Tongue (tissue), 2 donors: ENCODE results near the gene NCAM2. TPM values are rescaled to one million over a fixed set of nuclear protein-coding genes. Genes with fewer than 3 reads are reported as not detected.
A peak's percentile ranks its signal among the peaks of the same experiment; 100 is the strongest.

Experiments used
- DNase-seq: peaks from one replicate; pipeline ENCODE4 v3.0.0-alpha.2; 2015
- total RNA-seq: library from RNA; depleted of rRNA; stranded (reverse); fragments of >200 nt; gene quantifications from one replicate; pipeline ENCODE4 v1.2.3, GENCODE V29; 2014

The NCAM2 gene
- total RNA-seq, 1 donor from 2014 or later = 7.1 TPM

DNA sequence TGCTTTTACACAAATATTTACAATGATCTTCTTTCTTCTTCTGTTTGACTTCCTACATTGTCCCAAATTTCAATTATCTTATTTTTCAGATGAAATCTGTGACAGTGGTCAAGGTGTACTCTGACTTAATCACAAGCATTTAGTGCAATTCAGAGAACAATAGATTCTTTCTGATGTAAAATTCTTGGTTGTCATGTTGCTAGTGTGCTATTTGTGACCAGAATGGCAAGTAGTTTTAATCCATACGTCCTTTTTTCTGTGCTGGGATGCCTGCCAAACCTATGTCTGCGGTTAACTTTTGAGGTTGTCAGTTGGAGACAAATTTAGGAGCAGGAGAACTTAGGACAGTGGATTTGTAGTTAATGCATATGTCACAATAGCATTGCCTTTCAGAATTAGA is 31.0 kb downstream of the NCAM2 start:
- peak; percentile 27 for DNase-seq

DNA sequence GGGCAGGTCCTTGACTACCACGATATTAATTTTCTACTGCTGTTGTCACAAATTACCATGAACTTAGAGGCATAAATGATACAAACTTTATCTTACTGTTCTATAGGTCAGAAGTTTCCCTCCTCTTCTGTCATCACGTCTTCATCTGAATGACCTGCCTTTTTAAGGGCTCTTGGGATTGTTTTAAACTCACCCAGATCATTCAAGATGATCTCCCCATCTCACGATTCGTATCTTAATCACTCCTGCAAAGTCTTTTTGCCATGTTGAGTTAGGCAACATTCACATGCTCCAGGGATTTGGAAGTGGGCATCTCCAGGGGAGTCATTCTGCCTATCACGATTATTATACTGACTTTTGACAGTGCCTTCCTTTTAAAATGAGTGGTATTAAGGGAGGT is 32.1 kb downstream of the NCAM2 start:
- DNase-seq = no peak

DNA sequence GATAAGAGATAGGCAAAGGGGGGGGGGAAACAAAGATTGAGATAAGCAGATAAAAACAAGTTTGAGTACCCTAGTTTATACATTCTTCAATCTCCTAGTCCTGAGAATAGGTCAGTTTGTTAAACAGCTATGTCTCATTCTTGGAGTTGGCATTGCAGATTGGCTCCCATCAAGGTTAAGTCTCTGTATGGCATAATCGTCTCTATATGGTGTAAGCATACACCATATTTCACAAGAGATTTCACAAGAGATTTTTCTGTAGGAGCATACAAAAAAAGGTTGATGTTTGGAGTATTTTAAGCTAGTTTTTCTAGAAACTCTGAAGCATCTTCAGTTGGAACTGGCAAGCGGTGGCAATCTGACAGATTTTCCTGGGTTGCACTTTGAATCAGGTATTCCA is 35.8 kb downstream of the NCAM2 start:
- DNase-seq = no peak

DNA sequence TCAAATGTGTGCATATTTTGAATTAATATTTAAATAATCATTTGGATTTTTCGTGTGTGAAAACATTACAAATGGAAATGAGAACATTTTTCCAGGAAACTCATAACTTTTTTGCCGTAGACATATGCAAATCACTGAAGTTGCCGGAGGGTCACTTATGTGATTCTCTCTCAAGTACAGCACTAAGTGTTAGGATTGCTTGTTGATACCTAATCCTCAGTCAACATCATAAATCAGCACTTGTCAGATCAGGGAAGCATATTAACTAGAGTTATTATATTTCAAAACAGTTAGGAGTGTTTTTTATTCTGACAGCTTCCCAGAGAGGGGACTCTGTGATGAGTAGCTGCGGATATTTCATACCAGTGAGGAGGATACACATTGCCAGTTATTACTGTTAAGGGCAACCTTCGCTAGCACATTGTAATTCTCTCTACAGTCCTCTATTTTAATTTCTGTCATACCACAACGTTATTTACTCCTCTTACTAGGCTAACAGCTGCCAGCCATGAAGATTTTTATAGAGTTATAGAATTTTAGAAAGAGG is 41.5 kb downstream of the NCAM2 start:
- no peak for DNase-seq

DNA sequence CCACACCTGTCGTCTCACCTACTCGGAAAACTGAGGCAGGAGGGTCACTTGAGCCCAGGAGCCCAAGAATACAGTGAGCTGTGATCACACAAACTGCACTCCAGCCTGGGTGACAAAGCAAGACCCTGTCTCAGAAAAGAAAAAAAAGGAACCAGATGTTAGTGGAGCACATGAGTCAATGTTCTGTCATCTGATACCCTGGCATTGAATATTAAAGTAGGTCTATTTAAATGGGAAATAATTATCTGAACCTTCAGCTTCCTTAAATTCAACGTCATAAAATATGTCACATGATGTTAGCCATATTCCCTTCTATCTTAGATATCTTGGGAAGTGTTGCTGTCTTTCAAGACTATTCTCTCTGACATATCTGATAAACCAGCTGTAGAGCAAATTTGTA is 47.3 kb downstream of the NCAM2 start:
- DNase-seq = no peak

DNA sequence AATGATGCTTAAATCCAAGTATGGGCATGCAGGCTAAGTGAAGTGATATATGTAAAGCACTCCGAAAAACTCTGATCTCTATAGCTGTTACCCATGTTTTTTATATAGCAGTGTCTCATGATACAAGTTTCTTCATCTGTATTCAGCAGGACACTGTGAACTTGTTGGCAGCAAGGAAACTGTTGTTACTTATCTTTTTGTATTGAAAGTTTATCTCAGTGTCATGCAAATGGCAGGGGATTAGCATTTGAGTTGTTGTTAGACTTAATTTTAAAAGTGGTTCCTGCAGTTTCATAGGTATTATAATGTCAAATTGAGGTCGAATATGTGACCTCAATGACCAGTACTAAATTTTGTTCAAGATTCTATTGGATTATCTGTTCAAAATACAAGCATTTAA is 47.9 kb downstream of the NCAM2 start:
- DNase-seq = no peak

DNA sequence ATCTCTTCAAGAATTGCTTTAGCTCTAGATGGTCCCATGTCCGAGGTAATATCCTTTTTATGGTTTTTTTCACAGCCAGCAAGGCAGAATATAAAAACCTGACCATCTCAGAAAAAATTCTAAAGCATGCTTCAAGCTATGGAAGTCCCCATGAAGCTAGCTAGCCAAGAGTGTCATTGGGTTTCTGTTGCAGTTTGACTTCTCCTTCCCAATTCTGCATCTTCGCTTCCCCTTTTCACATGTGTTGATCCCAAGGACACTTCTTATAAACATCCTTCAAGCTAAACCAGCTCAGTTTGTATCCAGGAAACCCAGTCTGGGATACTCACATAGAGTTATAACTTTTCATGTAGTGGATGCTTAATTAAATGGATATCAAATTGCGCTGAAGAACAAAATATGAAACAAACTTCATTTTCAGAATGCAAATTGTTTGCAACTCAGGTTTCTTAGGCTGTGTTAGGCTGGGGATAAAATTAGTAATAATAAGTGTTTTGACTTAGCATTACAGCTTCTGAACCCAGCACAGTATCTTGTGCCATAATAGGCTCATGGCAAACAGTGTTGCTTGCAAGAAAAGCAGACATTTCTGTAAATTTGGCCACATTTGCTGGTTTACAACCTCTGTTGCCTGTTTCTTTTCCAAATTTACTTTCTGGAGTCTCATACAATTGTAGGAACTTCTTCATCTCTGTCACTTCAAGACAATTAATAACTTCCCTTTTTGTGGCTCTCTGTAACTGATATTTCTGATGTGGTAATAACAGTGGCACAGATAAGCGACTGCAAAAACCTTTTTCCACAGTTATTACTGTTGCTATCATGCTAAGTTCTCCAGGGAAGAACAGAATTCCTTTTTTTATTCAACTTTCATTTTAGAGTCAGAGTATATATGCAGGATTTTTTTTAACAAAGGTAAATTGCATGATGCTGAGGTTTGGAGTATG is 53.2 kb downstream of the NCAM2 start:
- no peak for DNase-seq

DNA sequence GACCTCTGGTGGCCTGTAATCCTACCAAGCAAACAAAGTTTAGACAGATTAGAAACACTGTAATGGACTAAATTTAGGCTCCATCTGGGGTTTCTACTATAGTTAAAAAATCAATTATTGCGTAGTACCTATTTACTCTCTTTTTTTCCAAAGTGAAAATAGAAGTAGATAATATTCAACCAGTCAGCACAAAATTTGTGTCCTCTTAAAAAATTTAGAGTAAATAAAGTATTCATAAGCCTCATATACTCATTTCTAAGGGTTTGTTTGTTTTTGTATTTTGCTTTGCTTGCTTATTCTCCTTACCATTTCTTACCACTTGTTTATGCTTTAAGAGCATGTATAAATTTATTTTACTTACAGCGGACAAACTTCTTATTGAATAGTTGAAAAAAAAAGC is 54.5 kb downstream of the NCAM2 start:
- DNase-seq = no peak

DNA sequence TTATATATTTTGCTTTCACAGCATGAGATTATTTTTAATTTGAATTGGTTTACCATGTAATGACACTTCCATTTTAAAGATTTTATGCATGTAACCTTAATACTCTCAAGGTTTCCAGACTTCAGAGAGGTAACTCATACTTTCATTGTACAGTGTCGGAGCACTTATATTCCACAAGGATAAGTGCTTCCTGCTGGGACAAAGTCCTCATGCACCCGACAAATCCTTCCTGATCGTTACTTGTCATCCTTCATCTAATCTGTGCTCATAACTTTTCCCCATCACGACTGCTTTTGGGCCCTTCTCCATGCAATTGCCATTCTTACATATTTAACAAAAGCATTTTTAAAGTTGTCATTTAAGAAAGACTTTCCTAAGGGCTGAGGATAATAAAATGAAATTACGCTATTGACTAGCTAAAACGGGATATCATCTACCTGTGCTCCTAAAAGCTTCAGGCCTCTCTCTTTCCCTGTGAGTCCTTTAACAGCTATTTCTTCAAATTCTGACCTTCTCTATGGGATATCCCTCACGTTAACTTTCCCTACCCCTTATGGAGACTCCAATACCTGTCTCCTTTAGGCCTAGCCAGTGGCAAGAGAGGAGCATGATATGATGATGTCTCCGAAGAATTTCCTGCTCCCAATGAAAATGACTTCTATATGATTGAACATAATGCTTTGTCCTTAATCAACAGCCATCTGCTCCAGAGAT is 59.3 kb downstream of the NCAM2 start:
- DNase-seq = no peak

DNA sequence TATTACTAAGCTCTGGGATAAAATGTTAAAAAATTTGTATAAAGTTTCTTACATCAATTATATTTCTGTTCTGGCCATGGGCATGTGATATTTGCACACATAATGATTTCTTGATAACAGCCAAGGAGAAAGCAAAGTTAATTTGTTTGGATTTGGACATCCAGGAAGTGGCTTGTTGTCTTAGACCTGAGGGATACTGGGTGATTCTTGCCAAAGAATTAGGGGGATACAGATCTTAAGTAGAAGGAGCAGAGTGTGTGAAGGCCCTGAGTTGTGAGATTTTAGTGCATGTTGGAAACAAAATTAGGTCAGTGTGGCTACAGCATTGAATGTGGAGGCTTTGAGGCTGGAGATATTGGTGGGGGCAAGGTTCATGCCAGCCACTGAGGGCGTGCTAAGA is 65.6 kb downstream of the NCAM2 start:
- DNase-seq = no peak

DNA sequence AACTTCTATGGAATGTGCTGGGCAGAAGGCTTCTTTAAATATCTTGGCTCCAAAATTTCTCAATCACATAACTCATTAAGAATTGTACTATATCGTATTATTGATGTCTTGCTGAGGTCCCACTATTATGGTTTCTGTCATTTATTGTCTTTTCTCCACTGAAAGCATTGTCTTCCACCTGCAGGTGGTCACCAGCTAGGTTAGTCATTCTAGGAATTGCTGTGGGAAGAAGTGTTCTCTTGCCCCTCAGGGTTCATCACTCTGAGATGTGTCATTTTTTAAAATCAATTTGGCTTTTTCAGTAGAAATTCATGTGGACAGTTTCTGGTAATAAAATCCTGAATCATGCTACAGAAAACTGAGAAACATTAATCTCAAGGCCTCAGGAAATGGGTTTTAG is 66.1 kb downstream of the NCAM2 start:
- DNase-seq = no peak

DNA sequence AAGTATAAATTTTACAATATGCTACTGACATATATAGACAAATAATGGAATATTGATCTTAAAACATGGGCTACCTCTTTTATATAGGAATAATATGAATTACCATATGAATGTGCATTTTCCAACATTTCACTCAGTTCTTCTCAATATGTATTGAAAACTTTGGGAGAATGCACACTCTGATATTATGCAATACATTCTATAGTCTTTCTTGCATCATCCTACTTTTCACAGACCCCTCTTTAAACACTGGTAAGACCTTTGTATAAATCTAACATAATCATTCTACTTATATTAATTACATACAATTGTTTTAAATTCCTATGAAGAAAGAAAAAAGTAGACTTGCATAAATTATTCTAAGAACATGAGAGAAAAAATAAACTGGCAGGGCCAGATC is 69.2 kb downstream of the NCAM2 start:
- no peak for DNase-seq

DNA sequence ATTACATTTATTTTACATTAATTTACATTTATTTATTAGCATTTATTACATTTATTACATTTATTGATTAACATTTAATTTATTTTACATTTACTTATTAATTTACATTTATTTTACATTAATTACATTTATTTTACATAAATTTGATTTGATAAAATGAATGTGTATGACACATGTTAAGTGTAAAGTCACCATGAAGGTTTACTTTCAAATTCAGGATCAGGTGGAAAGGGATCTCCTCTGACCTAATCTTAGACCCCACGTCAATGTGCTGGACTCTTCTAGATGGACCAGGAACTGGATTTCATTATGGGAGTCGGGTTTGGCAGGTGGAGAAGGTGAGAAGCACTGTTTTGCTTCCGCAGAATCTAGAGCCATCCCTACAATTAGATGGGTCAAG is 76.1 kb downstream of the NCAM2 start:
- DNase-seq = no peak

DNA sequence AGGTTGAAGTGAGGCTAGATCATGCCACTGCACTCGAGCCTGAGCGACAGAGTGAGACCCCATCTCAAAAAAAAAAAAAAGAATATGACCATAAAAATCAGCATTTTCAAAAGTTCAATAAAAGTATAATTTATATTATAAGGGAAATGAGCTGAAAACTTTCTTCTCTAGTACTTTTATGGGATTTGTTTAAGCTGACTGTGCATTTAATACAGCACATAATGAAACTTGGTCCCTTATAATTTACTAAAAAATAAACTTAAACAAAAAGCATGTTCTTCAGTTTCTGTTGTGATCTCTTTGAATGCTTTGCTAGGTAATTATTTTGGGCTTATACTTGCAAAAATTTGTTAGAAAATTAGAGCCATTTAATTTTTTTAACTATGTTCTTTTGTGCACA is 77.8 kb downstream of the NCAM2 start:
- no peak for DNase-seq

DNA sequence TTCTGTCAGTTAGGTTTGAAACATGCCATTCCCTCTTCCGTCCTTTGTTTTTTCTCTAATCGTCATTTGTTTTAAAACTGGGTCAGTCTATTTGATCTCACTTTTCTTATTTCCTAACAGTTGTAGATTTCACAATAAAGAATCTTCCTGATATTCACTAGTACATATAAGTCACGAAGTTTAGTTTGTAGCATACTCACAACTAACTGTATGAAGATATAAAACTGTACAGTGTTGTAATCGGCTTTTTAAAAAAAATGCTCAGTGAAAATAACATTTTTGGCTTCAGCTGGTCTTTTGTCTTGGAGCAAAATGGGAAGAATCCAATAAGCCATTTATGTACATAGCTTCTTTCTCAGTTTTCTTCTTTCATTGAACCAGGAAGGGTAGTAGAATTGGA is 78.3 kb downstream of the NCAM2 start:
- DNase-seq = no peak

DNA sequence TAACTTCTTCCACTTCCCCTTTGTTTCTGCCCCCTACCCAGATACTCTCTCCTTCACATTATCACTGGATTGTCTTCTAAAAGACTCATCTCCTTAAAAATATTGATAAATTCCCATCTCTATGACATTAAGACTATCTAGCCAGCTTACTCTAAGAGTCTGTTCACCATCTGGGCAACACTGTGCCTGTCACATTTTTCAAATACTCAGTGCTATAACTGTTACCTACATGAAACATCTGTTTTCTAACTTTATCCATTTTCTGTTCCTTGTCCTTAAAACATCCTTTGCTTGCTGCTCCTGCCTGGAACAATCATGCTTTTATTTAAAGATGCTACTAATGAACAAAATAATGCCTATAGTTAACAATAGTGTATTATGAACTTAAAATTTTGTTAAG is 81.4 kb downstream of the NCAM2 start:
- no peak for DNase-seq

DNA sequence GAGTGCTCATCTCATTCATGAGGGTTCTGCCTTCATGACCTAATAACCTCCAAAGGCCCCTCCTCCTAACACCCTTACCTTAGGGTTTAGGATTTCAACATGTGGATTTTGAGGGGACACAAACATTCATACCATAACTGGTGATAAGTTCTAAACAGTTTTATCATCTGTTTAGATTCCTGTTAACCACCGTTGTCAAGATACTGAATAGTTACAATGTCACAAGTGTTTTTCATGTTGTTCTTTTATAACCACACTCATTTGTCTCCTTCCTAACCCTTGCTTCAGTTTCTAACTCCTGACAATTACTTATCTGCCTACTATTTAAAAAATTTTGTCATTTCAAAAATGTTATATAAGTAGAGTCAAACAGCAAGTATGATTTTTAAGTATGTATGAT is 86.0 kb downstream of the NCAM2 start:
- no peak for DNase-seq

DNA sequence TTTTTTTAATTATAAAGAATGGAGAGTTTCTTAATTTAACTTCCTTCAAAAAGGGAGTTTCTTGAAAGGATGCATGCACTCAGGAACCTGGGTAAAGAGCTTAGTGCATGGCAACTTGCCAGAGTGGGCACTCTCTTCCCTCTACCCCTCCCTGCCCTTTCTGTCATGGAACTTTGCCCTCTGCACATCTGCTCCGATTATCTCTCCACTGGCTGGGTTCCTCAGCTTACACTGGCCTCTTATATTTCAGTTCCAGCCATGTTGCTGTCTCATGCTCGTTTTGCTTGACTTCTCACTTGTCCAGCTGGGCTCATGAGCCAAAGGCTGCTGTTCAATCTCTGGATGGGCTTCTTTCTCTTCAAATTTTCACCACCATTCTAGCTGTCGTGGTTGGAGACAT is 87.0 kb downstream of the NCAM2 start:
- DNase-seq = peak; percentile 36

DNA sequence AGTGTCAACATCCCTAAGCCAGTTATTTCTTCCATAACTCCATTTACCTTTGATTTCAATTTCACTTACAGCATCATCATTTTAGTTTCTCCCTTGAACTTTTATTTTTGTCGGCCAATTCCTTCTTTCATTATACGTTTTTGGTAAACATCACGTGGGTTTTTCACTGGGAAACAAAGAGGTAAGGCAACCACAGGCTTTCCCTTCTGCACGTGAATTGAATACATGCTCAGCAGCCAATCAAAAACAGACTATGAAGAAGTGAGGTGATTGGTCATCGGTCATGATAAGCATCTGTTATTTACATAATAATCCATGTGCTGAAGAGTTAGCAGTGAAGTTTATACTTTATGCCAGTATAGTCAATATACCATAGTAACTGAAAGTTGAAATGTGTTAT is 98.7 kb downstream of the NCAM2 start:
- no peak for DNase-seq

DNA sequence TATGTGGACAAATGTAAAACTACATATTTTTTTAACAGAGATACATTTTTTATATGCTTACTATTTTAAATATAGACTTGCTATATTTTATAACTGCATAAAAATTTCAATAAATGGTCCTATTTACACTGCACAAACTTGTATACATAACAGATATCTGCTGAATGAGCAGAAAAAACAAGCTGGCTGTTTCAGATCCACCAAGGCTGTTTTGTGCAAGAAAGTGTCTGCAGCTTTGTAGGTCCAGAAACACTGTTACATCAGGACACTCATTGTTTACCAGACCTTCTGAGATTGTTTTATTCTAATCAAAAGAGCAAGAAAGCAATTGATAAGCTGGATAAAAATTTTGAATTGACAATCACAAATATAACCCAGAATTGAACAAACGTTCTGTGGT is 99.3 kb downstream of the NCAM2 start:
- DNase-seq = no peak

DNA sequence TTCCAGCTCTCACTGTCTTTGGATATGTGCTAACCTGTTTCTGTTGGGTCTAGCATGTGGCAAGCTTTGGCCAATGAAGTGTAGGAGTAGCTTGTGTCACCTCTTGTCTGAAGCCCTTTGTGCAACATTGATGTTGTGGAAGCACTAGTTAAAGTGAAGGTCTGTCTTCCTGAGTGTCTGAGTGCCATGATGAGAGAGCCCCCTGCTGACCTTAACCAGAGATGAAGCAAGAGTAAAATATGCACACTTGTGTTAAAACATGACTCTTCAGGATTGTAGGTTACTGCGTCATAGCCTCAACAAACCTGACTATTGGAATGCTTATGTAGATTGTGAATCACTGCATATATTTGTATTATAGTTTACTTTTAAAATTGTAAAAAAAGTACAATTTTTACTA is 103.7 kb downstream of the NCAM2 start:
- DNase-seq = peak; percentile 41

DNA sequence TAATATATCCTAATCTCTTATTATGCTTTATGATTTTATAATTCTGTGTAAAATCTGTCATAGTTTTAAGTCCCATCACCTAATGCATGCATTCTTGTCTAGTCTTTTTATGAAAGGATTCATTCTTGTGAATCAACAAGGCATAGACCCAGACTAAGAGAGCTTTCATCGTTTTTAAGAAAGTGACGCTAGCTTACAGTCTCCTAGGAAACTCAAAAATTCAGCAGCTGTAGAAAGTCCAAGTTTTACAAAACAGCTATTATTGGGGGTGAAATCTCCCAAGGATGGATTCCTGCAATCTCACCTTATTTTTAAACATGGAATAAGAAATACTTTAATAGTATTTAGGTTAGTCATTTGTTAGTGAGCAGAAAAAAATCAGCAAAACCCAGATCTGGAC is 104.7 kb downstream of the NCAM2 start:
- DNase-seq = peak; percentile 14

DNA sequence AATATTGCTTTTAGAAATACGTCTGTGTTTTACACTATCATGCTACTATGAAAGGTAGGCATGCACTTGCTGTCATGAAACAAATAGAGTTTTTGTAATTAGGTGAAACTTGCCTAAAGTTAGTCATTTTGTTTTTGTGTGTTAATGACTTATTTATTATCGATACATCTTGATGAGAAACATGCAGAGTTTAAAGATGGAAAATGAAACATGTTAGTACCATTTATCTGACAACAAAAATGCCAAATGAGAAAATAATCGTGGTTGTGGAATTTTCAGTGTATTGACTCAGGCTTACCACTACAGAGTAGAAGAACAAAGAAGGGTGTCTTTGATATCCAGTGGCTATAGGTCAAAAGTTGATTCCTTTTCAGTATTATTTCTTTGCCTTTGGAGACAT is 105.5 kb downstream of the NCAM2 start:
- DNase-seq = no peak

DNA sequence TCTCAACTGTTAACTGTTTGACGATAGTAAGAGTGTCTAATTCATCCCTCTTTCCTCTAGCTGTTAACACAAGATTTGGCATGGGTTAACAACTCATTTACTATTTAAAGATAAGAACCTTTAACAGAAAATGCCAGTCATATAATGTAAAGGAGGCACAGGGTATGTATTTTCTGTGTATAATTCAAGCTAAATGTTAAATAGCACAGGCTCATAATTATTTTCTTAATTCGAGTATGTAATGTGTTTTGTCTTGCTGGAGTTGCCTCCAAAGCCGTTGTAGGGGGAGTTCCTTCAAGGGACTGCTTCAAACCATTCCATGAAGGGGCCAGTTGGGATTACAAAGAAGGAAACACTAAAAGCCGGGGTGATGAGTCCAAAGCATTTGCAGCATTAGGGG is 111.5 kb downstream of the NCAM2 start:
- DNase-seq = no peak
